HCT116 (cell line): ENCODE data around the gene OSER1. TPM values are rescaled to one million over a fixed set of nuclear protein-coding genes. Genes with fewer than 3 reads are reported as not detected.

ENCODE experiments used
- ATAC-seq: fragments of 200-7000 bp; cut with Tn5 transposase; 2 replicates; pipeline ENCODE4 v1.9.1; 2020; ENCODE audit warnings: mild to moderate bottlenecking, moderate library complexity
- BruUV-seq: library from RNA; stranded (reverse); fragments of 400-500 nt; replicated peaks from 2 replicates; lab custom pipeline; 2021; lab: Mats Ljungman, UMichigan
- CTCF ChIA-PET: fragments of 300-600 bp; sonication (Branson Sonifier 250); formaldehyde crosslinking; loops from one replicate; lab custom pipeline; 2021; ENCODE audit warnings: antibody characterized with exemption; lab: Charles Lee
- POLR2A ChIA-PET: fragments of 300-600, 350-600 bp; sonication (Branson Sonifier 250); formaldehyde crosslinking; loops from one replicate; lab custom pipeline; 2021; ENCODE audit warnings: antibody characterized with exemption; lab: Charles Lee
- RAD21 ChIA-PET, 2 experiments: fragments of 300-600 bp; sonication (Branson Sonifier 250); formaldehyde crosslinking; loops; one replicate each; lab custom pipeline; 2023; ENCODE audit warnings: low total read pairs in 2 of 2; ENCODE audit not compliant: uncharacterized antibody in 2 of 2, unreplicated experiment in 2 of 2, low non-redundant PET in 1 of 2; lab: Charles Lee
- DNase-seq: peaks from one replicate; pipeline ENCODE4 v3.0.0-alpha.2; 2010; ENCODE audit warnings: low read depth, low spot score
- H2AFZ ChIP-seq: fragments of 200-600 bp; shearing (Covaris generic), sonication (generic); 2 replicates; pipeline ENCODE4 v1.6.1; 2017; ENCODE audit warnings: low read depth, mixed run types, mixed read lengths, antibody characterized with exemption, low read length; ENCODE audit not compliant: poor library complexity, severe bottlenecking
- H3K27ac ChIP-seq: 2 replicates; pipeline ENCODE4 v1.5.1; 2012; ENCODE audit warnings: low read depth, low read length
- H3K27me3 ChIP-seq: fragments of 200-600 bp; sonication (generic); 2 replicates; pipeline ENCODE4 v1.6.1; 2016; ENCODE audit warnings: mixed run types, low read length, mixed read lengths; ENCODE audit not compliant: insufficient read depth
- H3K36me3 ChIP-seq, 2 experiments: fragments of 200-500 bp in 1 of 2; fragments of 200-600 bp in 1 of 2; sonication (Bioruptor generic) in 1 of 2; sonication (generic) in 1 of 2; 2 replicates each; pipeline versions ENCODE4 v1.5.1 to v1.6.1; 2014 to 2016; ENCODE audit warnings: low read length in 2 of 2, inconsistent platforms in 1 of 2, mixed read lengths in 1 of 2, mixed run types in 1 of 2; ENCODE audit not compliant: insufficient read depth in 2 of 2, control insufficient read depth in 1 of 2
- H3K4me1 ChIP-seq, 2 experiments: fragments of 200-600 bp in 1 of 2; sonication (generic) in 1 of 2; 2 replicates each; pipeline versions ENCODE4 v1.5.1 to v1.6.1; 2012 to 2017; ENCODE audit warnings: low read length in 2 of 2, inconsistent platforms in 1 of 2, mild to moderate bottlenecking in 1 of 2, mixed read lengths in 1 of 2, mixed run types in 1 of 2, moderate library complexity in 1 of 2; ENCODE audit not compliant: insufficient read depth in 2 of 2, control insufficient read depth in 1 of 2
- H3K4me2 ChIP-seq: fragments of 200-600 bp; sonication (generic); 2 replicates; pipeline ENCODE4 v1.6.1; 2017; ENCODE audit warnings: mixed run types, low read length, mixed read lengths
- H3K4me3 ChIP-seq, 2 experiments: fragments of 200-600 bp in 1 of 2; sonication (generic) in 1 of 2; replicated peaks in 1 of 2; 2 replicates each; pipeline ENCODE4 v1.5.1; 2011 to 2016; ENCODE audit warnings: low read length in 2 of 2, control low read depth in 1 of 2, low read depth in 1 of 2, mild to moderate bottlenecking in 1 of 2, mixed read lengths in 1 of 2, mixed run types in 1 of 2
- H3K79me2 ChIP-seq: fragments of 200-600 bp; sonication (generic); 2 replicates; pipeline ENCODE4 v1.6.1; 2017; ENCODE audit warnings: mild to moderate bottlenecking, mixed run types, low read length, moderate library complexity, mixed read lengths; ENCODE audit not compliant: insufficient read depth
- H3K9ac ChIP-seq: fragments of 200-600 bp; sonication (generic); 2 replicates; pipeline ENCODE4 v1.6.1; 2016; ENCODE audit warnings: low read length, mixed read lengths
- H3K9me2 ChIP-seq: fragments of 200-600 bp; sonication (generic), shearing (Covaris generic); 2 replicates; pipeline ENCODE4 v1.6.1; 2017; ENCODE audit warnings: mixed run types, mild to moderate bottlenecking, moderate library complexity; ENCODE audit not compliant: insufficient read depth
- H3K9me3 ChIP-seq, 2 experiments: fragments of 200-500 bp in 1 of 2; fragments of 200-600 bp in 1 of 2; sonication (Bioruptor generic) in 1 of 2; sonication (generic) in 1 of 2; 2 replicates each; pipeline ENCODE4 v1.6.1; 2014 to 2017; ENCODE audit warnings: low read length in 2 of 2, mixed read lengths in 2 of 2, inconsistent platforms in 1 of 2, low read depth in 1 of 2, mild to moderate bottlenecking in 1 of 2, mixed run types in 1 of 2, moderate library complexity in 1 of 2; ENCODE audit not compliant: control insufficient read depth in 1 of 2, insufficient read depth in 1 of 2
- H4K20me1 ChIP-seq: fragments of 200-600 bp; sonication (generic), shearing (Covaris generic); 2 replicates; pipeline ENCODE4 v1.6.1; 2017; ENCODE audit warnings: mixed run types, mild to moderate bottlenecking, moderate library complexity; ENCODE audit not compliant: insufficient read depth
- ATF3 ChIP-seq: IDR thresholded peaks from 2 replicates; pipeline ENCODE4 v1.6.1; 2012
- CBX3 ChIP-seq: IDR thresholded peaks from 2 replicates; pipeline ENCODE4 v1.6.1; 2012; ENCODE audit warnings: low read depth
- CEBPB ChIP-seq: IDR thresholded peaks from 2 replicates; pipeline ENCODE4 v1.6.1; 2012; ENCODE audit warnings: low read depth
- CTCF ChIP-seq, 3 experiments: fragments of 200-600 bp in 1 of 3; sonication (generic) in 1 of 3; IDR thresholded peaks in 2 of 3; conservative IDR thresholded peaks in 1 of 3; 2 replicates each; pipeline ENCODE4 v1.5.1; 2012 to 2017; ENCODE audit warnings: low read depth in 2 of 3, low read length in 2 of 3, antibody characterized with exemption in 1 of 3, borderline replicate concordance in 1 of 3, control low read depth in 1 of 3, mild to moderate bottlenecking in 1 of 3, mixed read lengths in 1 of 3, mixed run types in 1 of 3, moderate library complexity in 1 of 3; ENCODE audit not compliant: insufficient read depth in 1 of 3
- EZH2phosphoT487 ChIP-seq: fragments of 200-600 bp; IDR thresholded peaks from 2 replicates; pipeline ENCODE4 v1.6.1; 2018; ENCODE audit warnings: antibody characterized with exemption, borderline replicate concordance
- POLR2AphosphoS5 ChIP-seq: IDR thresholded peaks from 2 replicates; pipeline ENCODE4 v1.6.1; 2011; ENCODE audit warnings: mild to moderate bottlenecking, low read depth, low read length, moderate library complexity
- SIN3A ChIP-seq: IDR thresholded peaks from 2 replicates; pipeline ENCODE4 v1.6.1; 2012; ENCODE audit warnings: low read depth
- SP1 ChIP-seq: IDR thresholded peaks from 2 replicates; pipeline ENCODE4 v1.6.1; 2012; ENCODE audit warnings: low read depth
- YY1 ChIP-seq: IDR thresholded peaks from 2 replicates; pipeline ENCODE4 v1.6.1; 2011; ENCODE audit warnings: low read length, low read depth, moderate library complexity, mild to moderate bottlenecking; ENCODE audit not compliant: insufficient replicate concordance; ENCODE audit errors: extremely low read depth
- ZFX ChIP-seq: fragments of 450-650 bp; IDR thresholded peaks from 2 replicates; pipeline ENCODE4 v1.6.1; 2017
- ZNF274 ChIP-seq: fragments of 200-500 bp; sonication (Bioruptor generic); IDR thresholded peaks from 2 replicates; pipeline ENCODE4 v1.6.1; 2014; ENCODE audit warnings: mild to moderate bottlenecking, low read depth, low read length, inconsistent platforms
- intact Hi-C: fragments of 100-400 bp; cut with micrococcal nuclease; formaldehyde crosslinking; loops from 2 replicates; pipeline ENCODE4 v1.10.0; 2022
- total RNA-seq: library from RNA; stranded (reverse); gene quantifications from one replicate; pipeline ENCODE4 v1.2.1, GENCODE V29; 2021; ENCODE audit not compliant: unreplicated experiment

Gene OSER1
- total RNA-seq, 1 experiment from 2014 or later: 28.4 TPM

GRCh38 chr20:44176833-44177534, 33.6 kb downstream of the OSER1 start (continued):
- TF ChIP-seq CTCF (IDR thresholded peaks at IDR 0.05 in 2 of 3, conservative IDR thresholded peaks at IDR 0.05 in 1 of 3; ENCODE audit: borderline replicate concordance in 1 of 3, insufficient read depth in 1 of 3, low read depth in 2 of 3, low read length in 2 of 3) (no peak), CBX3 (no peak), POLR2AphosphoS5 (no peak), ZFX (no peak)
- TF ChIP-seq, all 23 proteins: peak for 0

GRCh38 chr20:44174996-44175765, 35.4 kb downstream of the OSER1 start:
- DNase-seq: no peak
- ChIA-PET CTCF (no interaction called here), POLR2A (no interaction called here), RAD21 (no interaction called here)
- H3K4me1 ChIP-seq: no peaks in the 10 kb centered on the region
- TF ChIP-seq YY1: no peak
- TF ChIP-seq SP1: no peak
- TF ChIP-seq ATF3: no peak
- no peak for TF ChIP-seq CEBPB
- TF ChIP-seq SIN3A: no peak
- TF ChIP-seq EZH2phosphoT487: no peak
- TF ChIP-seq CTCF (IDR thresholded peaks at IDR 0.05 in 2 of 3, conservative IDR thresholded peaks at IDR 0.05 in 1 of 3; ENCODE audit: borderline replicate concordance in 1 of 3, insufficient read depth in 1 of 3, low read depth in 2 of 3, low read length in 2 of 3): no peak
- TF ChIP-seq ZNF274: no peak
- H3K36me3 ChIP-seq: no peaks in the 10 kb centered on the region
- no peak overlapping the region for H3K4me3 ChIP-seq
- H3K27ac ChIP-seq: no peak overlapping the region
- intact Hi-C loops: loop anchor here (5.0 kb wide), 1 partner anchor 68 kb away; no protein-coding TSS in a partner anchor
- H2AFZ ChIP-seq: no peak overlapping the region
- no peak overlapping the region for H3K4me2 ChIP-seq
- no TSS peak for BruUV-seq
- H3K9ac ChIP-seq: no peak overlapping the region
- H3K79me2 ChIP-seq: no peaks in the 10 kb centered on the region
- H3K9me3 ChIP-seq: no peaks in the 10 kb centered on the region
- H4K20me1 ChIP-seq: no peaks in the 10 kb centered on the region
- no peaks in the 10 kb centered on the region for H3K9me2 ChIP-seq
- no peak for ATAC-seq
- no peaks in the 10 kb centered on the region for H3K27me3 ChIP-seq
